Neural cell (in vitro differentiated cells): ENCODE measurements around the gene TPBGL. TPM values are rescaled to one million over a fixed set of nuclear protein-coding genes. Genes with fewer than 3 reads are reported as not detected.

Source experiments
- H2AFZ ChIP-seq: fragments of 200-600, 300-800 bp; sonication (generic), shearing (Covaris generic); 2 replicates; pipeline ENCODE4 v1.6.0; 2014; ENCODE audit warnings: low read depth, mild to moderate bottlenecking, antibody characterized with exemption, low read length, moderate library complexity
- H3F3A ChIP-seq: fragments of 200-600 bp; shearing (Covaris generic); 2 replicates; pipeline ENCODE4 v1.6.1; 2016; ENCODE audit warnings: mild to moderate bottlenecking, moderate library complexity, mixed read lengths, antibody characterized with exemption, low read length; ENCODE audit not compliant: insufficient read depth, poor library complexity, severe bottlenecking
- H3K27ac ChIP-seq: fragments of 200-600, 300-800 bp; sonication (generic), shearing (Covaris generic); 2 replicates; pipeline ENCODE4 v1.5.1; 2014; ENCODE audit warnings: mild to moderate bottlenecking, low read length, moderate library complexity
- H3K27me3 ChIP-seq: fragments of 300-800, 200-600 bp; sonication (generic), shearing (Covaris generic); 2 replicates; pipeline ENCODE4 v1.6.0; 2014; ENCODE audit warnings: mild to moderate bottlenecking, low read depth, low read length, moderate library complexity; ENCODE audit not compliant: insufficient read depth
- H3K36me3 ChIP-seq: fragments of 300-800, 200-600 bp; sonication (generic), shearing (Covaris generic); 2 replicates; pipeline ENCODE4 v1.5.1; 2014; ENCODE audit warnings: mild to moderate bottlenecking, antibody characterized with exemption, low read length, moderate library complexity; ENCODE audit not compliant: insufficient read depth
- H3K4me2 ChIP-seq: fragments of 300-800, 200-600 bp; sonication (generic), shearing (Covaris generic); 2 replicates; pipeline ENCODE4 v1.6.0; 2014; ENCODE audit warnings: mild to moderate bottlenecking, low read length
- H3K4me3 ChIP-seq: fragments of 300-800, 200-600 bp; sonication (generic), shearing (Covaris generic); 2 replicates; pipeline ENCODE4 v1.5.1; 2014; ENCODE audit warnings: mild to moderate bottlenecking, low read length, moderate library complexity
- H3K79me2 ChIP-seq: fragments of 200-600 bp; shearing (Covaris generic); replicated peaks from 2 replicates; pipeline ENCODE4 v1.6.0; 2014; ENCODE audit warnings: mild to moderate bottlenecking, low read length, moderate library complexity; ENCODE audit not compliant: insufficient read depth
- H3K9ac ChIP-seq: fragments of 300-800, 200-600 bp; sonication (generic), shearing (Covaris generic); 2 replicates; pipeline ENCODE4 v1.6.1; 2016; ENCODE audit warnings: mild to moderate bottlenecking, low read length, mixed read lengths
- H3K9me2 ChIP-seq: fragments of 200-600 bp; shearing (Covaris generic); 2 replicates; pipeline ENCODE4 v1.6.1; 2016; ENCODE audit warnings: mild to moderate bottlenecking, low read length, mixed read lengths; ENCODE audit not compliant: insufficient read depth
- H3K9me3 ChIP-seq: fragments of 200-600, 300-800 bp; sonication (generic), shearing (Covaris generic); 2 replicates; pipeline ENCODE4 v1.6.1; 2016; ENCODE audit warnings: mild to moderate bottlenecking, mixed run types, low read length, moderate library complexity, mixed read lengths
- H4K20me1 ChIP-seq: fragments of 200-600 bp; shearing (Covaris generic); 2 replicates; pipeline ENCODE4 v1.6.1; 2016; ENCODE audit warnings: mild to moderate bottlenecking, mixed run types; ENCODE audit not compliant: insufficient read depth
- EP300 ChIP-seq: fragments of 450-650 bp; conservative IDR thresholded peaks from 2 replicates; pipeline ENCODE4 v1.6.1; 2014; ENCODE audit warnings: antibody characterized with exemption, mild to moderate bottlenecking, moderate library complexity; ENCODE audit not compliant: poor library complexity, severe bottlenecking
- EZH2 ChIP-seq: fragments of 200-600, 300-800 bp; shearing (Covaris generic), sonication (generic); IDR thresholded peaks from 2 replicates; pipeline ENCODE4 v1.6.1; 2014; ENCODE audit warnings: antibody characterized with exemption, low read length, borderline replicate concordance, mild to moderate bottlenecking; ENCODE audit not compliant: insufficient read depth, poor library complexity, severe bottlenecking
- MXI1 ChIP-seq: fragments of 450-650 bp; conservative IDR thresholded peaks from 2 replicates; pipeline ENCODE4 v1.6.1; 2014; ENCODE audit warnings: antibody characterized with exemption, mild to moderate bottlenecking; ENCODE audit not compliant: poor library complexity, severe bottlenecking
- POLR2AphosphoS5 ChIP-seq: IDR thresholded peaks from 2 replicates; pipeline ENCODE4 v1.6.1; 2012
- RAD21 ChIP-seq: fragments of 450-650 bp; conservative IDR thresholded peaks from 2 replicates; pipeline ENCODE4 v1.6.1; 2014; ENCODE audit warnings: antibody characterized with exemption, mild to moderate bottlenecking, moderate library complexity
- SMC3 ChIP-seq: fragments of 450-650 bp; conservative IDR thresholded peaks from 2 replicates; pipeline ENCODE4 v1.6.1; 2014; ENCODE audit warnings: antibody characterized with exemption, mild to moderate bottlenecking, moderate library complexity; ENCODE audit not compliant: poor library complexity
- TAF1 ChIP-seq: IDR thresholded peaks from 2 replicates; pipeline ENCODE4 v1.6.1; 2012; ENCODE audit warnings: low read depth
- polyA plus RNA-seq: library from polyadenylated mRNA; depleted of rRNA; stranded (reverse); fragments of >200 nt; gene quantifications from 2 replicates; pipeline ENCODE4 v1.2.3, GENCODE V29; 2014
- TF ChIP-seq, protein P1 (sequence below): IDR thresholded peaks from 2 replicates; pipeline ENCODE4 v1.6.1; 2012; ENCODE audit warnings: borderline replicate concordance
- TF ChIP-seq, protein P2 (sequence below): fragments of 450-650 bp; IDR thresholded peaks from 2 replicates; pipeline ENCODE4 v1.5.1; 2014; ENCODE audit warnings: antibody characterized with exemption, mild to moderate bottlenecking, moderate library complexity; ENCODE audit not compliant: poor library complexity, severe bottlenecking

Gene TPBGL
- polyA plus RNA-seq, 1 donor from 2014 or later: not detected

DNA sequence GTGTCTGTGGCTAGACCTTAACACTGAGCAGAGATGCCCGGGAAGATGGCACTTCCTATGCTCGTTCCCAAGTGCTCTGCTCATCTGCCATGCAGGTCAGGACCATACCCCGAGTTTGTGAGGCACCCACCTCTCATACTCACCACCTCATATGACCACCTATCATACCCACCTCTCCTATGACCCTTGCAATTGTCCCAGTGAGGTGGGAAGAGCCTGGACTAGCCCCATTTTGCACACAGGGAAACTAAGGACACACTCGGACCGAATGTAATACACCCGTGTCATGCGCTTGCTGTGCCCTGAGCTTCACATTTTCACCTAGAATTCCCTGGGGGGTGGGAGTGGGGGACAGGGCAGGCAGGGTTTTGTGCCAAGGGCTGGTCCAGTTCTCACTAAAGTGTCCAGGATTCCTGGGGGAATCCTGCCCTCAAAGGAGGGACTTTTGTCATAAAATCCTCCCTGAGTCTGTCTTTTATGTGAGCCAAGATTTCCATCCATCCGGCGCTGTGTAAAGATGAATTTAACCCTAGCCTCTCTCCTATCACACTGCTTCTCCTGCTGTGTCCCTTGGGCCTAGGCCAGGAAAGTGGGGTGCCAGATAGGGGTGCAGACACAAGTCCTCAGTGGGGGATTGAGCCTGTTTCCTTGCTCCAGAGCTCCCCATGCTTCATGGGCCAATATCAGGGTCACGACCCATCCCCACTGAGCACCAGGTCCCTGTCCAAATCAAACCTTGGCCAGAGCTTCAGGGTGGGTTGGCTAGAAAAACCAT lies 20.0 kb downstream of the TPBGL start:
- no peaks in the 10 kb centered on the region for H3K79me2 ChIP-seq
- H3F3A ChIP-seq: no peaks in the 10 kb centered on the region
- no peaks in the 10 kb centered on the region for H3K9me2 ChIP-seq
- H3K27me3 ChIP-seq: no peaks in the 10 kb centered on the region
- H3K27ac ChIP-seq: no peak overlapping the region
- no peak overlapping the region for H3K4me3 ChIP-seq
- no peak overlapping the region for H2AFZ ChIP-seq
- no peaks in the 10 kb centered on the region for H3K36me3 ChIP-seq
- TF ChIP-seq SMC3: no peak
- TF ChIP-seq POLR2AphosphoS5: no peak
- no peak for TF ChIP-seq EP300
- TF ChIP-seq, protein P1, sequence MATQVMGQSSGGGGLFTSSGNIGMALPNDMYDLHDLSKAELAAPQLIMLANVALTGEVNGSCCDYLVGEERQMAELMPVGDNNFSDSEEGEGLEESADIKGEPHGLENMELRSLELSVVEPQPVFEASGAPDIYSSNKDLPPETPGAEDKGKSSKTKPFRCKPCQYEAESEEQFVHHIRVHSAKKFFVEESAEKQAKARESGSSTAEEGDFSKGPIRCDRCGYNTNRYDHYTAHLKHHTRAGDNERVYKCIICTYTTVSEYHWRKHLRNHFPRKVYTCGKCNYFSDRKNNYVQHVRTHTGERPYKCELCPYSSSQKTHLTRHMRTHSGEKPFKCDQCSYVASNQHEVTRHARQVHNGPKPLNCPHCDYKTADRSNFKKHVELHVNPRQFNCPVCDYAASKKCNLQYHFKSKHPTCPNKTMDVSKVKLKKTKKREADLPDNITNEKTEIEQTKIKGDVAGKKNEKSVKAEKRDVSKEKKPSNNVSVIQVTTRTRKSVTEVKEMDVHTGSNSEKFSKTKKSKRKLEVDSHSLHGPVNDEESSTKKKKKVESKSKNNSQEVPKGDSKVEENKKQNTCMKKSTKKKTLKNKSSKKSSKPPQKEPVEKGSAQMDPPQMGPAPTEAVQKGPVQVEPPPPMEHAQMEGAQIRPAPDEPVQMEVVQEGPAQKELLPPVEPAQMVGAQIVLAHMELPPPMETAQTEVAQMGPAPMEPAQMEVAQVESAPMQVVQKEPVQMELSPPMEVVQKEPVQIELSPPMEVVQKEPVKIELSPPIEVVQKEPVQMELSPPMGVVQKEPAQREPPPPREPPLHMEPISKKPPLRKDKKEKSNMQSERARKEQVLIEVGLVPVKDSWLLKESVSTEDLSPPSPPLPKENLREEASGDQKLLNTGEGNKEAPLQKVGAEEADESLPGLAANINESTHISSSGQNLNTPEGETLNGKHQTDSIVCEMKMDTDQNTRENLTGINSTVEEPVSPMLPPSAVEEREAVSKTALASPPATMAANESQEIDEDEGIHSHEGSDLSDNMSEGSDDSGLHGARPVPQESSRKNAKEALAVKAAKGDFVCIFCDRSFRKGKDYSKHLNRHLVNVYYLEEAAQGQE: no peak
- TF ChIP-seq MXI1: no peak
- TF ChIP-seq, protein P2, sequence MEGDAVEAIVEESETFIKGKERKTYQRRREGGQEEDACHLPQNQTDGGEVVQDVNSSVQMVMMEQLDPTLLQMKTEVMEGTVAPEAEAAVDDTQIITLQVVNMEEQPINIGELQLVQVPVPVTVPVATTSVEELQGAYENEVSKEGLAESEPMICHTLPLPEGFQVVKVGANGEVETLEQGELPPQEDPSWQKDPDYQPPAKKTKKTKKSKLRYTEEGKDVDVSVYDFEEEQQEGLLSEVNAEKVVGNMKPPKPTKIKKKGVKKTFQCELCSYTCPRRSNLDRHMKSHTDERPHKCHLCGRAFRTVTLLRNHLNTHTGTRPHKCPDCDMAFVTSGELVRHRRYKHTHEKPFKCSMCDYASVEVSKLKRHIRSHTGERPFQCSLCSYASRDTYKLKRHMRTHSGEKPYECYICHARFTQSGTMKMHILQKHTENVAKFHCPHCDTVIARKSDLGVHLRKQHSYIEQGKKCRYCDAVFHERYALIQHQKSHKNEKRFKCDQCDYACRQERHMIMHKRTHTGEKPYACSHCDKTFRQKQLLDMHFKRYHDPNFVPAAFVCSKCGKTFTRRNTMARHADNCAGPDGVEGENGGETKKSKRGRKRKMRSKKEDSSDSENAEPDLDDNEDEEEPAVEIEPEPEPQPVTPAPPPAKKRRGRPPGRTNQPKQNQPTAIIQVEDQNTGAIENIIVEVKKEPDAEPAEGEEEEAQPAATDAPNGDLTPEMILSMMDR: no peak
- no peak for TF ChIP-seq TAF1
- TF ChIP-seq EZH2: no peak
- TF ChIP-seq RAD21: no peak
- no peaks in the 10 kb centered on the region for H4K20me1 ChIP-seq
- H3K9ac ChIP-seq: no peak overlapping the region
- H3K4me2 ChIP-seq: no peak overlapping the region
- no peaks in the 10 kb centered on the region for H3K9me3 ChIP-seq

DNA sequence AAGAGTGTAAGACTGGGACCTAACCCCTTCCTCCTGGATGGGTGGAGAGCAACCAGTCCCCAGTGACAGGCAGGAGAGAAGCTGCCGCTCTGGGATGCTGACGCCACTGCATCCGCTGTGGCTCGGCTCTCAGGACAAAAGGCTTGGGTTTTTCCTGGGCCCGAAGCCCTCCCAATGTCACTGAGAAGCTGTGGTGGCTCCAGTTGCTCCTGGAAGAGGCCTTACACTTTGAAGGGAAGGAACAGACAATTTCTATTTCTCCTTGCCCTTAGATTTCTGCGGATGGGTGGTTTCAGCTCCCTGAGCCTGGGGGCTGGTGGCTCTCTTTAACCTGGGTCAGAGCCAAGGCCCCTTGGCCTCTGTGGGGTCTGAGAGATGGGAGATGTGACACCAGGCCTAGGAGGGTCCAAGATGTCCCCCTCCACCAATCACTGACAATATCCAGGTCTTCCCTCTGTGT lies 21.4 kb downstream of the TPBGL start:
- no peaks in the 10 kb centered on the region for H3K36me3 ChIP-seq
- no peaks in the 10 kb centered on the region for H3F3A ChIP-seq
- H3K4me2 ChIP-seq: no peak overlapping the region
- H3K9me3 ChIP-seq: no peaks in the 10 kb centered on the region
- H3K9ac ChIP-seq: no peak overlapping the region
- TF ChIP-seq SMC3: no peak
- TF ChIP-seq EZH2: no peak
- no peak for TF ChIP-seq TAF1
- no peak for TF ChIP-seq POLR2AphosphoS5
- no peak for TF ChIP-seq MXI1
- TF ChIP-seq, protein P1: no peak
- TF ChIP-seq EP300: no peak
- TF ChIP-seq, protein P2: no peak
- TF ChIP-seq RAD21: no peak
- no peaks in the 10 kb centered on the region for H3K9me2 ChIP-seq
- H3K27ac ChIP-seq: no peak overlapping the region
- no peaks in the 10 kb centered on the region for H3K27me3 ChIP-seq
- no peak overlapping the region for H2AFZ ChIP-seq
- H3K4me3 ChIP-seq: no peak overlapping the region
- no peaks in the 10 kb centered on the region for H4K20me1 ChIP-seq
- no peaks in the 10 kb centered on the region for H3K79me2 ChIP-seq
